Activated CD8-positive, alpha-beta memory T cell treated with anti-CD3 and anti-CD28 coated beads for 48 hours (primary cell): ENCODE results near the gene MIPOL1.
A peak's percentile ranks its signal among the peaks of the same experiment; 100 is the strongest.

Source experiments
- DNase-seq, 3 experiments: peaks; one replicate each; pipeline ENCODE4 v3.0.0-alpha.2; 2020; ENCODE audit warnings: low read depth in 2 of 3, low spot score in 2 of 3

Gene MIPOL1

DNA sequence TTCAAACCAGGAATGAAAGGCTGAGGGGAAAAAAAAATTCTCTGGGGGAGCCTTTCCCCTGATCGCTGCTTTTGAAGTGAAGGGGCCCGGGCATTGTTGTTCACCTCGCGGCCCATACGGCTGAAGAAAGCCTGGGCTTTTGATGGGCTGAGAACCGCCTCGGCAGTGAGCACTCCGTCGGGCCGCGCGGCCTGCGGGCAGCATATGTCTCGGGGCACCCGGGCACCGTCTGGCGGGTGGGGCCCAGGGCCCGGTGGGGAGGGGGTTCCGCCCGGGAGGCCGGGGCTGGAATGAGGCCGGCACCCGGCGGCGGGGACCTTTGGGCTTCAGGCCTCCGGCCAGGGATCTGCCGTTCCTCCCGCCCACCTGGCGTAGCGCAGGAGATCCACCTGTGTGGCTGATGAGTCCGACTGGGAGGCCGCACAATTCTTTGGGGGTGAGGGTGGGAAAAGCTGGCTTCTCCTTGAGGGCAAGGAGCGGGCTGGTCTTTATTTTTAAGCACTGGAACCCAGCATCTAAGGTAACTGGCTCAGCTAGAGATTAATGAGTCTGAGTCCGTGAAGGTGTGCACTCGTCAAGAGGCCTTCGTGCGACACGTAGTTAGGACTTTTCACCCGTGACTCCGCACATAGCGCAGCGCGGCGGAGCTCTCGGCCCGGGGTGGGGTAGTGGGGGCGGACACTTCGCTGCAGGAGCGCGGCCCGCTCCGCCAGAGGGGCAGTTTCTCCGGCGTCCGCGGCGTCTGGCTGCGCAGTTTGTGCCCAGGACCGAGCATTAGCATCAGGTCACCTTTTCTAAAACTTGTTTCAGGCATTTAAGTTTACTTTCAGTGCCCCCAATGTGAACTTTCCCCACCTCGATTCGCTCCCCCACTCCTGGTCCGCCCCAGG, 386.7 kb downstream of the MIPOL1 start:
- DNase-seq: no peak

DNA sequence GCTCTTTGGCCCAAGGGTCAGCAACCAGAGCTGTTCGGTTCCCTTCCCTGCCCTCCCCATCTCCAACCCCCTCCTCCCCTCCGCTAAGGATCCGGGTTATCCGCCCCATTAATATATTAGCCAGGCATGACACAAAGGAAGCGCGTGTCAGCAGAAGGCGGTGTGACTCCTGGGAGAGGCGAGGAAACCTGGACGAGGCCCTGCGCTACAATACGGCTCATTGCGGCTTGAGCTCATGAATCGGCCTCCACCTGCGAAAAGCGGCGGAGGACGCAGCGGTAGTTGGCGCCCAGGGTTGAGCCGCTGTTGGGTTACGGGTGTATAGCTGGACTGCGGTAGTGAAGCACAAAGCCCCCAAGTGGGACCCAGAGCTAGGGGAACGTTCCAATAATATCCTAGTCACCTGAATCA, 387.4 kb downstream of the MIPOL1 start:
- DNase-seq: no peak

DNA sequence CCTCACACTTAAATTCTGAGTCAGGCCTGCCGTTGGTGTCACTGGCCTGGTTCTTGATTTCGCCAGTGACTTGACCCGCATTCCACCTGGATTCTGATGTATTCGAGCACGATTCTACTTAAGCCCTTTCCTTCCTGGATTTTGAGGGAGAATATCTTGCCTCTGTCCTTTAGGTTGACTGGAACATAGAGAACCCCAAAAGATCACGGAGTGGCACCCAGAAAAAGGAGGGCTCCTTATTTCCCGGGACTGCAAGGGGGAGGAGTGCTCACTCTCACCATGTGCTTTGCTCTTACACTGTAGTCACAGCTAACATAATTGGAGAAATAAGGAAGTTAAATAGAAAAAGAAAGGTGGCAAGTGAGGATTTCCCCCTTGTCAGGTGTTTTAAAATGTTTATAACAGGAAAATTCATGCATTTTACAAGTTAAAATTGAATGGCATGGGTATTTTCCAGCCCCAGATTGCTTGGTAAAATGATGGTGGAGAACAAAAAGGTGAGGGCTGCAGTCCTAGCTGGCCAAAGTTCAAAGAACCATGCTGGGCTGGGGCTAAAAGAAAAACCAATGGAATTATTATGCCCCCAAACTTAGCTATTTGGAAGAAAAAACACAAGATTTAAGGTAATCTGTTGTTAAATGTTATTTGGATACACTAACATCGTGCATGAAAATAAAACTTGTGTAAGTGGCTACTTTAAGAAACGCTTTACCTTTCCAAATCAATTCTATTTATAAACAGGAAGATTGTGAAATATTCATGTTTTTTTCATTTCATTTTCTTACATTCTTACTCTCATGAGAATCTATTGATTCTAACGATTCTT, 388.4 kb downstream of the MIPOL1 start:
- no peak for DNase-seq

DNA sequence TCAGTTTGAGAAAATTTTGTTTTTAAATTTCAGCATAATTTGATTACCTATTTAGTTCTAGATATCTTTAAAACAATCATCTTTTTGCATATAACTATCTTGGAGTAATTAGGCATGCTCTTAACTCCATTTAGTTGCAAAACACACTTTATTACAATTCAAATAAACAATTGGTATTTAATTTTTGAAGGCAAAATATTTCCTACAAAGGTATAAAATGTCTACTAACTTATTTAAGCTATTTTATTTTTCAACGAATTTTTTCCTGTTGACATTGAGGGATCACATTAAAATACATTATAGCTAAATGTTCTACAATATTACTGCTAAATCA, 389.0 kb downstream of the MIPOL1 start:
- no peak for DNase-seq

GRCh38 chr14:37587131-37587803, 389.5 kb downstream of the MIPOL1 start:
- no peak for DNase-seq

- DNase-seq: no peak
These were observed 390.3 kb downstream of the MIPOL1 start for GRCh38 chr14:37587881-37588666.

- DNase-seq: no peak
These were observed 390.9 kb downstream of the MIPOL1 start for GRCh38 chr14:37588667-37588955.

DNA sequence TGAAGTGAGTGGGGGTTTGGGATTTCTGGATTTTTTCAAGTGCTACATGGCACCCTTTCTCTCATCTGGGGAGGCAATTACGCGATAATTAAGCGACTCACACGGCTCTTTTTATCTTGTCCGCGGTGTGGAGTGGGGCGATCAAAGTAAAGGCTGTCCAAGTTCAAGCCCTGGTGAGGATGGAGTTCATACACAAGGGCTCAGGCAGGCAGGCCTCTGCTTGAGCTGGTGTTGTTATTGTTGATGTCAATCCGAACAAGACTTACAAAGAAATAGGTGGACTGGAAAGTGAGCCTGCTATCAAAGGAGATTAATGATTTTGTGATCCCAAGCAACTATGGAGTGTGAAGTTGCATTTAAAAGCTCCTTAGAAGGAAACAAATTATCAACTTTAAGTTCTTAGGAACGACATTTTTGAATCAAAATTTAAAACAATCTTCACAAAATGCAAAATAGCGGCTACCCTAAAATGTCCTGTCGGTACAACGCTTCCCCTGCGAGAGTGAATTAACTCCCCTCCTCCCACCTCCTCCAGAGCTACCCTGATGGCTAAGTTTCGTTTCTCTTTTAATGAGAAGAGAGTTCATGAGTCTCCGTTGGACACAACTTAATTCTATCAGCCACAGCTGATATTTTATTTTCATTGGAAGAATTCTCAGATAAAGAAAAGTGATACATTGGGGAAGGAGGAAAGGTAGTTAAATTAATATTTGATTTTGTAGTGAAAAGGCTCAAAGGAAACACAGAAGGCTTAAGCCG, 391.4 kb downstream of the MIPOL1 start:
- DNase-seq: no peak

DNA sequence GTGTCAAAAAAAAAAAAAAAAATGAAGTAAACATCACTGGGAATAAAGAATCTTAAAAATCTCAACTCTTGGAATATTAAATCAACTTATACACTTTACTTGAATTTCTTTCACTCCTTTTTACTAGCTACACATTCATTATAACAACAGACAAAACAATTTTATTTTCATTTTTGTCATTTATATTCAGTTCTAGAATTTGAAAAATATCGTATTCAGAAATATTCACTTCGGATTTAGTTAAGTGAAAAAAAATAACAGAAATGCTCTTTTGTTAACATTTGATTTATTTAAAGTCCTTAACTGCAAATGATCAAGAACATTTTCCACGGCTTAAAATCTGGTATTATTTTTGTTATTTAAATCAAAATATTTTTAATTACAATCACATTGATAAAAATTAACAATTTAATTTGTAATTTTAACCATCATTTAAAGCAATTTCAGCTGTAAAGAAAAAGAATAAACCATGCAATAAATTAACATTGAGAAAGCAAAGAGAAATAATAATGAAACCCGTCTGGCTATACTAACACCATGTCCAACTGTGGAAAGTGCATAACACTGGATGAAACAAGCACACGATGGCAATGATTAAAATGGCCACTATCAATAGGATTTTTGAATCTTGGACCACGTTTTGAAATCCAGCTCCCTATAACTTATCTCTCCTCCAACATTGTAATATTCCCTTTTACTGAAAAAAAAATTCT, 392.1 kb downstream of the MIPOL1 start:
- DNase-seq: no peak

DNA sequence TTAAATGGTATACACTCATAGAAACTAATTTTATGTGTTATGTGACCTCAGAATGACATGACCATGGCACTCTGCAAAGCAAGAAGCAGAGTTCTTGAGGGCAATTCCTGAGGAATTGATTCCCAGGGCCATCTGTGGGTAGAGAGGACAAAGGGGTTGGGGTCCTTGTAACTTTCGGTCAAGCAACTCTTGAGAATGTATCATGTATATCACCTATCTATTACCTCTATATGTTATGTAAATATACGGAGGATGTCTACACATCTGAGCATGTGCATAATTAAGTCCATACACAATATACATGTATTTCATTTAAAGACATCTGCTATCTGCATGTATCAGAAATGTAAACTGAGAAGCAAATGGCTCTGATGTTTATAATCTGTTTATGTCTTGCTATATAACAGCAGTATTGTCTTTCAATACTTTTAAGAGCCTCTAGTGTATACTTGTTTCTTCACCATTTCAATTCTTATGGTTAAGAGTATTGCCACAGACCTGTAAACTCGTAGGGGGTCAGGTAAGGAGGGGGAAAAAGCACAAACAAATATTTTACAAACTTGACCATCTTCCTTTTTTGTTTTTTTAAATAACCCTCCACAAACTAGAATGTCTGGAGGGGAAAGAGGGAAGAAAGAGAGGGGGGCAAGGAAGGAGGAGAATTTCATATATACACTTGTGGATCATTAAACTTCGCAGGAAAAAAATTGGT, 392.8 kb downstream of the MIPOL1 start:
- DNase-seq: no peak

DNA sequence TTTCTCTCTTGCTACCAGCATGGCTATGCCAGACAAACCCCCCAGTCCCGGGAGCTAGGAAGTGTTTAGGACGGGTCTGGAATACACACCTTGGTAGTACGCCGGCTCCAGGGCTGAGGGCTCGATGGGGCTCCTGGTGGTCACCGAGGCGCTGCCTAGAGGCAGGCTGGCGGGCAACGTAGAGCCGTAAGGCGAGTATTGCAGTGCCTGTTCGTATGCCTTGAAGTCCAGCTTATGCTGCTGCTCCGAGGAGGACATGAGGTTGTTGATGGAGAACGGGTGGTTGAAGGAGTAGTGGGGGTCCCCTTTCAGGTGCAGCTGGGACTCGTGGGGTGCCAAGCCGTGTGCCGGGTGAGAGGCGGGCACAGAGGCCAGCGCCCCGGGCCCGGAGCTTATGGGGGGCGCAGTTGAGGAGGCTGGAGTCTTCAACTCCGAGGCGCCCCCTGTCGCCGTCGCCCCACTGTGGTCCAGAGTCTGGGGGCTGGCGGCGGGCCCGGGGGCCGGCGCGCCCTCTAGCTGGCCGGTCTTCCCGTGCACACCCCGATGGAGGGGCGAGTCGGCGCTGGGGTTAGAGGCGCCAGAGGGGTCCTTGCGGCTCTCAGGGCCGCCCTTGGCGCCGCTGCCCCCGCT, 393.7 kb downstream of the MIPOL1 start:
- DNase-seq: no peak

- DNase-seq: no peak
These were observed 394.3 kb downstream of the MIPOL1 start for GRCh38 chr14:37591941-37592481.

DNA sequence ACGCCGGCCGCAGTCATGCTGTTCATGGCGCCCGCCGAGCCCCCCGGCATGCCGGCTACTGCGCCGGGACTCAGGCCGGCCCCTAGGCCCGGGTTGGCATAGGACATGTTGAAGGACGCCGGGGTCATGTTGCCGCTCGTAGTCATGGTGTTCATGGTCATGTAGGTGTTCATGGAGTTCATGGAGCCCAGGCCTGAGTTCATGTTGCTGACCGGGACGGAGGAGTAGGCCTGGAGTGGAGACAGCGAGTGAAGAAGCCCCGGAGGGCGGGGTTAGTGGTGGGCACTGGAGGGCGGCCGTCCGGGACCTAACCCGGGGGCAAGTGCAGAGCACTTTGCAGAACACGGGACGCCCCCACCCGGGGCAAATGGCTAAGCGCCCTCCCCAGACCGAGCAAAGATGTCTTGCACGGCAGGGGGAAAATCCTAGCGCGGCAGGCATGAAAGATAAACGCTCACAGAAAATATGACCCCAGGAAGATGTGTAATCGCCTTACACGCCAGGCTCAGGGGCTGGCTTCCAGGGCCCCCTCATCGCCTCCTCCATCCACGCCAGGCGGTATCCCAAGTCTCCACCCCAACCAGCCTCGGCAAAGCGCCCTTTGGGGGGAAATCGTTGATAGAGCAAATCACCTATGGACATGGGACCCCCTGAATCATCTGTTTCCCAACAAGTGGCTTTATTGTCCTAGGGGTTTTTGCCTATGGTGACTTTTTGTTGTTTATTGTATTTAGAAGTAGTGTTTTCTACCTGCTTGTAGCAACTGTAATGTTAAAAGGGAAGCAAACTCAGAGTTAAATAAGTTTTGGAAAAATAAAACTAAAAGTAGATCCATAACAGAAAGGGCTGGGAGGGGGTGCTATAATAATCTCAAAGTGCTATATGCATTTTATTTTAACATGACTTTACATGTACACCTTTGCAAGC, 395.0 kb downstream of the MIPOL1 start:
- no peak for DNase-seq

DNA sequence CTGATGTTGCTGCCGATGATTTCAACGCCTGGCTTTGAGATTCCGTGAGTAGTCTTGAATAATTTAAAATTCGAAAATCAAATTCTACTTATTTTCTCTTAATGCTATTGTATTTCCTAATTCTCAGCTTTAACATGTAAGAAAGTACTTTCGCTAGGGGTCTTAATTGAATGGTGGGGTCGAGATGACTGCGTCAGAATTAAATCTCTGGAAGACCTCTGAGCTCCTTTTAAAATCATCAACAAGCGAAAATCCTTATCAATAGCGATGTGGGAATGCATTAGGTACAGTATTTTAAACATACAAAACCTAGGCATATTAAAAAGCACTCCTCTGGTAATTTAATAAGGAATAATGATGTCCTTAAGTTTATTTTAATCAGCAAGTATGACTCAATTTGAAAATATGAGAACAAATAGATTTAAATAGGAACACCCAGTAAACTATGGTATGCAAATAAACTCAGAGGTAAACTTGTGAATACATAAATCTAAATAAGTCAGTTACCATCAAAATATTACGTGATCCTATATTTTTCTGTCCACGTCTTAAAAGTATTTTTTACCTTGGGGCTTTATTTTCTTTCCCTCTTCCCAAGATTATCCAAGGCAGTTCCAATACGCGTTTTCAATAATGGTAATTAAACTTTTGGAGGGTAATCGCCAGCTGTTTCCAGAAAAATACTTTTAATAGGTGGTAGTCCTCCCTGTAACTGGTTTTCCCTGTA, 395.9 kb downstream of the MIPOL1 start:
- no peak for DNase-seq

DNA sequence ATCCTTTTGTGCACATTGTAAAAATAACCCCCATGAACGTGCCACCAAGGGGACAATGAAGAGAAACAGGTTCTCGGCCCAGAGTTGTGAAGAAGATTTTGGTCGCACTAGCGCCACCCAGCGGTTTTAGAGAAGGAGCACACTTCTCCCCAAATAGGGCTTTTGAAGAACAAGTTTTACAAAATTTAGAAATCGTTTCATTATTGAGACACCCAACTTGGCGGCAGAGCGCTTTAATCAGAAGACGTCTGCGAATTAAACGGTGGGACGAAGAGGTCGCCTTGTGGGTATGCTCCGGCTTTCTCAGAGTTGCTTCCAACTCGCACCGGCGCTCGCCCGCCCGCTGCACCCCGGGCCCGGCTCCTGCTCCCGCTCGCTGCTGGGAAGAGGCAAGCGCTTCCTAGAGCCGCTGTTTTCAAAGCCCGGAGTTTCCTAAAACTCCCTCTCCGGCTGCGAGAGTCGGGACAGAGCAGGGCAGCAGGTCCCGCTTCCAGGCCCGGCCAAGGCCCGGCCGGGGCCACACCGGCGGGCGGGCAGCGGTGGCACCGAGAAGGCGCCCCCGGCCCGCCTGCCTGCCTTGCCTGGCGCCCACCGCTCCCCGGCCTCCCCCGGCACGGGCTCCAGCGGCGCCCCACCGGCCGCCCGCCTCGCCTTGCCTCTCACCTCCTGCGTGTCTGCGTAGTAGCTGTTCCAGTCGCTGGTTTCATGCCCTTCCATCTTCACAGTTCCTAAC, 396.7 kb downstream of the MIPOL1 start:
- DNase-seq: peak in 1 of 3 experiments; percentile 22
